IPS DF 4.7 (cell line): ENCODE data around the gene TTC33.
A peak's percentile ranks its signal among the peaks of the same experiment; 100 is the strongest.
"Not testable (repeated sequence)": the region's sequence is repeated elsewhere in the genome, so short reads cannot be mapped to it uniquely, and the experiment has no call there.

ENCODE experiments used
- DNase-seq: peaks from one replicate; pipeline ENCODE4 v3.0.0-alpha.2; 2013; ENCODE audit warnings: low spot score; ENCODE audit errors: extremely low read depth

The TTC33 gene

GRCh38 chr5:40755407-40756365, at the start of gene TTC33:
Gene TTC33 (minus strand): TSS chr5:40755961. CDS start chr5:40747018, 8,943 bp downstream.
- peak; percentile 58 for DNase-seq

- DNase-seq, result no peak
Observed at GRCh38 chr5:40801771-40802562, 46.2 kb upstream of the TTC33 start.

- no peak for DNase-seq
Observed at GRCh38 chr5:40799258-40799657, 43.5 kb upstream of the TTC33 start.

- no peak for DNase-seq
Observed at GRCh38 chr5:40798801-40799210, 43.0 kb upstream of the TTC33 start.

- DNase-seq, result no peak
Observed at GRCh38 chr5:40798012-40798800, 42.4 kb upstream of the TTC33 start, which contains the start of gene PRKAA1. Gene PRKAA1 (minus strand): TSS chr5:40798374. CDS start chr5:40798189, 185 bp downstream.

GRCh38 chr5:40797273-40798011, 41.7 kb upstream of the TTC33 start:
- DNase-seq, result no peak

- no peak for DNase-seq
Observed at GRCh38 chr5:40796487-40796889, 40.7 kb upstream of the TTC33 start.

- not testable (repeated sequence) for DNase-seq
Observed at GRCh38 chr5:40794877-40795276, 39.1 kb upstream of the TTC33 start.

GRCh38 chr5:40794340-40794739, 38.6 kb upstream of the TTC33 start:
- DNase-seq, result not testable (repeated sequence)

GRCh38 chr5:40792691-40793090, 36.9 kb upstream of the TTC33 start:
- not testable (repeated sequence) for DNase-seq

- no peak for DNase-seq
Observed at GRCh38 chr5:40791715-40792139, 36.0 kb upstream of the TTC33 start.

- no peak for DNase-seq
Observed at GRCh38 chr5:40790947-40791593, 35.3 kb upstream of the TTC33 start.

GRCh38 chr5:40788941-40789340, 33.2 kb upstream of the TTC33 start:
- not testable (repeated sequence) for DNase-seq

- no peak for DNase-seq
Observed at GRCh38 chr5:40787986-40788385, 32.2 kb upstream of the TTC33 start.

GRCh38 chr5:40786664-40787063, 30.9 kb upstream of the TTC33 start:
- not testable (repeated sequence) for DNase-seq

GRCh38 chr5:40784916-40785315, 29.2 kb upstream of the TTC33 start:
- no peak for DNase-seq

- no peak for DNase-seq
Observed at GRCh38 chr5:40784027-40784653, 28.4 kb upstream of the TTC33 start.

GRCh38 chr5:40781843-40782409, 26.2 kb upstream of the TTC33 start:
- DNase-seq, result no peak

GRCh38 chr5:40780858-40781257, 25.1 kb upstream of the TTC33 start:
- DNase-seq, result no peak
